DND-41 (cell line): ENCODE measurements around the gene MALAT1.

Experiments used
- ATAC-seq: fragments of 200-7000 bp; cut with Tn5 transposase; 3 replicates; pipeline ENCODE4 v1.9.1; 2021; ENCODE audit warnings: low read depth; ENCODE audit not compliant: insufficient read depth
- DNase-seq: peaks from one replicate; pipeline ENCODE4 v3.0.0-alpha.2; 2020
- H2AFZ ChIP-seq: 2 replicates; pipeline ENCODE4 v1.6.0; 2012; ENCODE audit warnings: low read depth, low read length
- H3K27ac ChIP-seq: 2 replicates; pipeline ENCODE4 v1.5.1; 2012; ENCODE audit warnings: low read length, inconsistent platforms
- H3K27me3 ChIP-seq: fragments of 200-600 bp; sonication (generic); 2 replicates; pipeline ENCODE4 v1.6.0; 2012; ENCODE audit warnings: low read length, mild to moderate bottlenecking, inconsistent platforms; ENCODE audit not compliant: insufficient read depth, poor library complexity
- H3K36me3 ChIP-seq: 2 replicates; pipeline ENCODE4 v1.5.1; 2012; ENCODE audit warnings: low read length, inconsistent platforms; ENCODE audit not compliant: insufficient read depth
- H3K4me1 ChIP-seq: 2 replicates; pipeline ENCODE4 v1.5.1; 2012; ENCODE audit warnings: mild to moderate bottlenecking, low read length; ENCODE audit not compliant: insufficient read depth
- H3K4me2 ChIP-seq: 2 replicates; pipeline ENCODE4 v1.6.0; 2012; ENCODE audit warnings: mild to moderate bottlenecking, moderate library complexity, low read length, inconsistent platforms; ENCODE audit not compliant: insufficient read depth
- H3K4me3 ChIP-seq, 2 experiments: fragments of 200-600 bp in 1 of 2; shearing (Covaris generic) in 1 of 2; 2 replicates each; pipeline ENCODE4 v1.5.1; 2012 to 2016; ENCODE audit warnings: inconsistent platforms in 2 of 2, low read length in 2 of 2, mild to moderate bottlenecking in 2 of 2, low read depth in 1 of 2, moderate library complexity in 1 of 2
- H3K79me2 ChIP-seq: 2 replicates; pipeline ENCODE4 v1.6.0; 2012; ENCODE audit warnings: low read length, inconsistent platforms; ENCODE audit not compliant: insufficient read depth
- H3K9ac ChIP-seq: 2 replicates; pipeline ENCODE4 v1.6.0; 2012; ENCODE audit warnings: low read depth, mild to moderate bottlenecking, inconsistent platforms, low read length, moderate library complexity
- H3K9me3 ChIP-seq: 2 replicates; pipeline ENCODE4 v1.5.1; 2012; ENCODE audit warnings: low read length, moderate library complexity, mild to moderate bottlenecking, inconsistent platforms; ENCODE audit not compliant: insufficient read depth, severe bottlenecking
- H4K20me1 ChIP-seq: 2 replicates; pipeline ENCODE4 v1.6.0; 2012; ENCODE audit warnings: low read length; ENCODE audit not compliant: insufficient read depth
- EZH2 ChIP-seq: IDR thresholded peaks from 3 replicates; pipeline ENCODE4 v1.6.1; 2012; ENCODE audit warnings: borderline replicate concordance, low read depth, mild to moderate bottlenecking, moderate library complexity, low read length, inconsistent platforms; ENCODE audit not compliant: severe bottlenecking
- TF ChIP-seq, protein P1 (sequence below): IDR thresholded peaks from 2 replicates; pipeline ENCODE4 v1.5.1; 2012; ENCODE audit warnings: borderline replicate concordance, low read length, moderate library complexity, mild to moderate bottlenecking; ENCODE audit not compliant: poor library complexity, severe bottlenecking; ENCODE audit errors: extremely low read depth

MALAT1 gene

DNA sequence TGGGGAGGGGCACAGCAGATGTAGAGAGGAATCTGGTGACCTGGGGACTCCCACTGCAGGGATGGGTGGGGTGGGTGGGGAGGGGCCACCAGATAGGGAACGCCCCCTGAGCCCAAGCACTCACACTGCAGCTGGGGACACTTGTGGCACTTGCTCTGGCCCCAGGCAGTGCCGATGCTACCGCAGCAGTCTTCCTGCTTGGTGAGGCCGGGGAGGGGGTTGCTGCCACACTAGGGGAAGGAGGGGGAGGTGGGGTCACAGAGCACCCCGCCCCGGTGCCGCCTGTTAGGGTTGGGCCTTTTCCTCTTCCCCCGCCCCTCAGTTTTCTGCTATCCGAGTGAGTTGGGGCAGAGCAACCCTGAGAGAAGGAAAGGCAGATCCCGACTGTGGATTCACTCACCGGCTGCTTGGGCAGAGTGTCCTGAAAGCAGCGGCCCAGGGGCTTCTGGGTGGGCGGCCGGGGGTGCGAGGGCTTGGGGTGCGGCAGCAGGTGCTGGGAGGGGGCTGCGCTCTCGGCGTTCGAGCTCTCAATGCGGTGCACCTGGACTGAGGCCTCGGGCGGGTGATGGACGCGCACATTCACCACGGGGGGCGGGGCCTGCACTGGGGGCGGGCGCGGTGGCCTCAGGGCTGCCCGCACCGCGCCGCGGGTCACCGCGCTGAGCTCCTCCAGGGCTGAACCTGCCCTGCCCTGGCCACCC, 54.6 kb downstream of the MALAT1 start:
- H3K4me1 ChIP-seq: peaks cover 54% of the 10 kb centered on the region
- DNase-seq (peak; percentile 96), ATAC-seq (peak; percentile 87)
- H2AFZ ChIP-seq: peak overlapping the region; percentile 67
- H4K20me1 ChIP-seq: peaks cover 6% of the 10 kb centered on the region
- no peaks in the 10 kb centered on the region for H3K9me3 ChIP-seq
- TF ChIP-seq, protein P1, sequence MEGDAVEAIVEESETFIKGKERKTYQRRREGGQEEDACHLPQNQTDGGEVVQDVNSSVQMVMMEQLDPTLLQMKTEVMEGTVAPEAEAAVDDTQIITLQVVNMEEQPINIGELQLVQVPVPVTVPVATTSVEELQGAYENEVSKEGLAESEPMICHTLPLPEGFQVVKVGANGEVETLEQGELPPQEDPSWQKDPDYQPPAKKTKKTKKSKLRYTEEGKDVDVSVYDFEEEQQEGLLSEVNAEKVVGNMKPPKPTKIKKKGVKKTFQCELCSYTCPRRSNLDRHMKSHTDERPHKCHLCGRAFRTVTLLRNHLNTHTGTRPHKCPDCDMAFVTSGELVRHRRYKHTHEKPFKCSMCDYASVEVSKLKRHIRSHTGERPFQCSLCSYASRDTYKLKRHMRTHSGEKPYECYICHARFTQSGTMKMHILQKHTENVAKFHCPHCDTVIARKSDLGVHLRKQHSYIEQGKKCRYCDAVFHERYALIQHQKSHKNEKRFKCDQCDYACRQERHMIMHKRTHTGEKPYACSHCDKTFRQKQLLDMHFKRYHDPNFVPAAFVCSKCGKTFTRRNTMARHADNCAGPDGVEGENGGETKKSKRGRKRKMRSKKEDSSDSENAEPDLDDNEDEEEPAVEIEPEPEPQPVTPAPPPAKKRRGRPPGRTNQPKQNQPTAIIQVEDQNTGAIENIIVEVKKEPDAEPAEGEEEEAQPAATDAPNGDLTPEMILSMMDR: no peak
- TF ChIP-seq EZH2: no peak
- no peaks in the 10 kb centered on the region for H3K36me3 ChIP-seq
- H3K27me3 ChIP-seq: peaks cover 10% of the 10 kb centered on the region
- H3K27ac ChIP-seq: peak overlapping the region; percentile 77
- H3K4me2 ChIP-seq: peak overlapping the region; percentile 79
- H3K79me2 ChIP-seq: no peaks in the 10 kb centered on the region
- H3K4me3 ChIP-seq: peak overlapping the region; percentile 6 to 57; a peak in 3 of 4 replicates
- H3K9ac ChIP-seq: peak overlapping the region; percentile 62

DNA sequence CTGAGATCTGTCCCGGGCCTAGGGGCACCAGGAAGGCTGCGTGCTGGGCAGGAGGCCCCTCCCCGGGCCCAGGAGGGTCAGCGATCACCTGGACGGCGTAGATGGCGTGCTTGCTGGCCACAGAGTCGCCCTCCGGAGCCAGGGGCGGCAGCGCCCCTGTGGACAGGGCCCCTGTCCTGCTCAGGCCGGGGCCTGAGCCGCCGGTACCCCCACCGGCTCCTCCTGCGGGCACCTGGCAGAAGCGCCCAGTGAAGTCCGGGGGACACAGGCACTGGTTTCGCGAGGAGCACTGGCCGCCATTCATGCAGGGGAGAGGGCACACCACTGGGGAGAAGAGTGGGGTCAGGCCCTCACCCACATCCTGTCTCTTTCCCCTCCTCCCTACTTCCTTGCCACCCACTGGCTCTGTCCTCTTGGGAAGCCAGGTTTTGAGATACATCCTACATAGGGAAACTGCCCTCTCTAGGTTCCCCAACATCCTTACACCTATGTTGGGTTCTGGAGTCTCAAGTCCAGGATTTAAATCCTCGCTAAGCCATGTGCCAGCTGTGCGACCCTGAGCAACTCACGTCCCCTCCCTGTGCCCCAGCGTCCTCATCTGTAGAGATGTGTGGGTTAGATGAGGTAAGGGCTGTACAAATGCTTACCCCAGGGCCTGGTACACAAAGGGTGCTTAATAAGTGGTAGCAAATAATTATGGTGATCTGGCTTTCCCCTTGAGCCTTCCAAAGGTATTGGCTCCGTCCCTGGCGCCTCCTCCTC, 55.4 kb downstream of the MALAT1 start:
- Histone ChIP-seq H2AFZ (peak overlapping the region; percentile 67; the same call in 1 of the 2 replicates), H3K27ac (peak overlapping the region; percentile 77), H3K4me3 (peak overlapping the region; percentile 6 to 57; a peak in 3 of 4 replicates), H4K20me1 (peaks cover 6% of the 10 kb centered on the region; the same call in 1 of the 2 replicates), H3K27me3 (peaks cover 18% of the 10 kb centered on the region), H3K9me3 (no peaks in the 10 kb centered on the region), H3K79me2 (no peaks in the 10 kb centered on the region), H3K4me2 (peak overlapping the region; percentile 79), H3K36me3 (no peaks in the 10 kb centered on the region), H3K4me1 (peaks cover 54% of the 10 kb centered on the region), H3K9ac (peak overlapping the region; percentile 62)
- DNase-seq (peak; percentile 65), ATAC-seq (peak; percentile 18; the same call in 1 of the 3 replicates)
- TF ChIP-seq, protein P1: no peak
- no peak for TF ChIP-seq EZH2

DNA sequence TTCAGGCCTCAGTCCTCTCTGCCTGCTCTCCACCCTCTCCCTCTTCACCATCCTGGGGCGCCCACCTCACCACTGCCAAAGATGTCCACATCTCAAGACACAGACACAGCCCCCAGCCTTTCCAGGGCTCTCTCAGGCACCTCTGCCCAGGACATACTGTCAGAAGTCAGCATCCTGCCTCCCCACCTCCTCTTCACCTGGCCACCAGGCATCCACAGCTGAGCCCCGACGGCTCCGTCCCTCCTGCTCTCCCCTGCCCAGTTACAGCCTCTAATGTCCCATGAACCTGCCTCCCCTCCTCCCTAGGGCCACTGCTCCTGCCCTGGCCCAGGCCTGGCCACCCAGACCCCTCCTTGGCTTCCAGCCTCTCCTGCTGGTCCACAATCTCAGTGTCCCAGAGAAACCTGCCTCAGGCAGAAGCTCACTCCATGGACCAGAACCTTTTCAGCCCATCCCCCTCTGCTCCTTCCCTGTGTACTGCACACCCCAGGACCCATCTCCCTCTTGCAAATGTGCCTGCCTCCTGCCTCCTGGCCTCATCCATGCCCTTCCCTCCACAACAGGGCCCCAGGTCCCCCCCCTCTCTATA, 56.1 kb downstream of the MALAT1 start:
- H3K4me1 ChIP-seq: peaks cover 54% of the 10 kb centered on the region
- H3K36me3 ChIP-seq: no peaks in the 10 kb centered on the region
- TF ChIP-seq EZH2: no peak
- TF ChIP-seq, protein P1: no peak
- no peak for DNase-seq
- peaks cover 24% of the 10 kb centered on the region for H3K27me3 ChIP-seq
- no peaks in the 10 kb centered on the region for H3K79me2 ChIP-seq
- no peak overlapping the region for H3K4me3 ChIP-seq
- H3K9me3 ChIP-seq: no peaks in the 10 kb centered on the region
- no peak for ATAC-seq
- no peak overlapping the region for H3K9ac ChIP-seq
- H2AFZ ChIP-seq: no peak overlapping the region
- peaks cover 6% of the 10 kb centered on the region; the same call in 1 of the 2 replicates for H4K20me1 ChIP-seq
- peak overlapping the region; percentile 79; the same call in 1 of the 2 replicates for H3K4me2 ChIP-seq
- peak overlapping the region; percentile 77 for H3K27ac ChIP-seq
